ENCODE measurements around the gene CPA1.

The CPA1 gene

DNA sequence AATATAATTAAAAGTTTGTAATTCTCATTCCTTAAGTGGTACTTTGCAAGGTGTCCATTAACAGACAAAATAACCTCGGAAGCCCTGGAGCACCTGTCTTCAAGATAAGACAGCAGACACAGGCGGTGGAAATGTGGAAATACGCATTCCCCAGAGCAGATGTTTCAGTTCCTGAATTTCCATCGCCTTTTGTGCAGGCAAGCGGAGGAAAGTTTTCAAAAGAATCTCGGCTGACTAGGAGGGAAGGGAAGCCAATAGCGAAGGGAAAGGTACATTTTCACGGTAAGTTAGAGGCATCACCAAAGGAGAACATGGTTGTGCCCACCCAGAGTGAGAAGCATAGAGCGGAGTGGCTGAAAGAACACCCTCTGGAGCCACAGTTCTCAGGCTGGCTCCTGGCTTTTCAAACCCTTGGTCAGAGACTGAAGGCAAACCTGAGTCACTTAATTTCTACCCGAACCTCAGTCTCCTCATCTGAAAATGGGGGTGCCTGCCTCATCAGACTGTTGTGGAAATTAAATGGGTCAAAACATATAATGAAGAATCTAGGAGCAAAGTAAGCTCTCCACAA lies 13.6 kb downstream of the CPA1 start:
- Histone ChIP-seq H3K27me3 (ENCODE audit: control insufficient read depth, insufficient read depth, low read length) (no peaks in the 10 kb centered on the region), H3K4me1 (ENCODE audit: control insufficient read depth, low read depth, low read length) (peaks cover 10% of the 10 kb centered on the region), H3K36me3 (ENCODE audit: control insufficient read depth, low read depth, low read length) (no peaks in the 10 kb centered on the region), H3K9ac (ENCODE audit: low read length) (no peak overlapping the region), H3K27ac (ENCODE audit: low read length) (no peak overlapping the region), H3K4me3 (ENCODE audit: low read length) (no peak overlapping the region), H3K9me3 (ENCODE audit: control insufficient read depth, low read depth, low read length) (no peaks in the 10 kb centered on the region)

DNA sequence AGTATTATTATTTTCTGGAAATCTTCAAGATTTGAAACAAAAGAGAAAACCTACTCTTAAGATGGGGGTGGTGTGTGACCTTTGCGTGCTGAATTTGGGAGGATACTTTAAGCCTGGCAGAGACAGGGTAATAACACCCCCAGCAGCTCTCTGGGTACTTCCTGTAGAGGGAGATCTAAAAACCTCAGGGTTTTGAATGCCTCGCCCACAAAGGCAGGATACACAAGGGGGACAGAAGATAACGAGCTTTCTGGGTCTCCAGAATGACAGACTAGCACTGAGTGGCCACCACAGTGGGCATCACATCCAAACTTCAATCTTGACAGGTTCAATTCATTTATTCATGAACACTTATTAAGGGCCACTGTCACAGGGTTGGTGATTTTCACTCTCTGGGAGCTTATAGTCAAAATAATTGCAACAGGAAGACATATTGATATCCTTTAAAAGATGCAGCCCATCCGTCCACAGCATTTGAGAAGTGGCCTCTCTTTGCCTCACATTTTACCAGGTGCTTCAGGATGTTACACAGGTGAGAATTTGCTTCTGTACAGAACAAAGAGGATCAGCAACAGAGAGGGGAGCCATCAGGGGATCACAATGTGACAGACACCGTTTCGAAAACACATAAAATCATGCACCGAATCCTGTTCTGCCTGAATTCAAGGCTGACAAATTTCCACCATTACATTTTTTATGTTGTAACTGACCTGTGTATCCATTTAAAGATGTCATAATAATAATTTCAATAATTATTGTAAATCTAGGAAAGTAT lies 14.3 kb downstream of the CPA1 start:
- no peaks in the 10 kb centered on the region for H3K36me3 ChIP-seq (ENCODE audit: control insufficient read depth, low read depth, low read length)
- no peak overlapping the region for H3K27ac ChIP-seq (ENCODE audit: low read length)
- peaks cover 10% of the 10 kb centered on the region for H3K4me1 ChIP-seq (ENCODE audit: control insufficient read depth, low read depth, low read length)
- H3K9ac ChIP-seq (ENCODE audit: low read length): no peak overlapping the region
- H3K9me3 ChIP-seq (ENCODE audit: control insufficient read depth, low read depth, low read length): no peaks in the 10 kb centered on the region
- no peaks in the 10 kb centered on the region for H3K27me3 ChIP-seq (ENCODE audit: control insufficient read depth, insufficient read depth, low read length)
- H3K4me3 ChIP-seq (ENCODE audit: low read length): no peak overlapping the region

DNA sequence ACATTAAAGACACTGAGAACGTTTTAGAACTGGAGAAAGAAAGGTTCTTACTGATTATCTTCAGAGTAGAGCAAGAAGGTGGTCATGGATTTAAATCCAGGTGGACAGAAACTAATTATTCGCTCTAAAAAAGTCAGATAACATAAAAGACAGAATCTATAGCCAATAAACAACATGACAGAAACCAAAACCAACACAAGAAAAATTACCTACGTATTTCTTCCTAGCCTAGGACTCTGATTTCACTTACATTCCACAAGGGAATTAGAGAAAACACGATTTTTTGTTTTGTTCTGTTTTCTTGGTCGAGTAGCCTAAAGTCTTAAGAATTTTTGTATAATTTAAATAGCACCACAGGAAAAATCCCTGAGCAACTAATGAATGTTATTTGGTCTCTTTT lies 15.1 kb downstream of the CPA1 start:
- Histone ChIP-seq H3K27ac (ENCODE audit: low read length) (no peak overlapping the region), H3K36me3 (ENCODE audit: control insufficient read depth, low read depth, low read length) (no peaks in the 10 kb centered on the region), H3K9me3 (ENCODE audit: control insufficient read depth, low read depth, low read length) (no peaks in the 10 kb centered on the region), H3K9ac (ENCODE audit: low read length) (no peak overlapping the region), H3K4me1 (ENCODE audit: control insufficient read depth, low read depth, low read length) (peaks cover 10% of the 10 kb centered on the region), H3K27me3 (ENCODE audit: control insufficient read depth, insufficient read depth, low read length) (no peaks in the 10 kb centered on the region), H3K4me3 (ENCODE audit: low read length) (no peak overlapping the region)

DNA sequence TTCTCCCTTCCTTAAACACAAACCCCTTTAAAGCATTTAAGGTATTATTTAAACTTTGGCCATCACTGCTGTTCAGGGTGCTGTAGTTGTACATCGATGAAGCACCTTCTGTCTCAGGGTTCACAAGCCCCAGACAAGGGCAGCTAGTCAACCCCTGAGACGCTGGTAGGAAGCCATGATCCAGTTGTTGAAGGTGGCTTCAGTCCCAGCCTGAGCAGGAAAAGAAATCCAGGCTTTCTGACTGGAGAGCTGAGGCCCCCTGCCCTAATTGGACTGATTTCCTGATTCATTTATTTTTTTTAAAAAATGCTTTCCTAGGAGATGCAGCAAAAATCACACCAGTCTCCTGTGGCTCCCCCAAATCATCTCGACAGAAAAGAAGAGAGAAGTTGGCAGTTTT lies 15.8 kb downstream of the CPA1 start:
- Histone ChIP-seq H3K27me3 (ENCODE audit: control insufficient read depth, insufficient read depth, low read length) (no peaks in the 10 kb centered on the region), H3K27ac (ENCODE audit: low read length) (no peak overlapping the region), H3K4me3 (ENCODE audit: low read length) (no peak overlapping the region), H3K36me3 (ENCODE audit: control insufficient read depth, low read depth, low read length) (no peaks in the 10 kb centered on the region), H3K9me3 (ENCODE audit: control insufficient read depth, low read depth, low read length) (no peaks in the 10 kb centered on the region), H3K9ac (ENCODE audit: low read length) (no peak overlapping the region), H3K4me1 (ENCODE audit: control insufficient read depth, low read depth, low read length) (peaks cover 10% of the 10 kb centered on the region)

DNA sequence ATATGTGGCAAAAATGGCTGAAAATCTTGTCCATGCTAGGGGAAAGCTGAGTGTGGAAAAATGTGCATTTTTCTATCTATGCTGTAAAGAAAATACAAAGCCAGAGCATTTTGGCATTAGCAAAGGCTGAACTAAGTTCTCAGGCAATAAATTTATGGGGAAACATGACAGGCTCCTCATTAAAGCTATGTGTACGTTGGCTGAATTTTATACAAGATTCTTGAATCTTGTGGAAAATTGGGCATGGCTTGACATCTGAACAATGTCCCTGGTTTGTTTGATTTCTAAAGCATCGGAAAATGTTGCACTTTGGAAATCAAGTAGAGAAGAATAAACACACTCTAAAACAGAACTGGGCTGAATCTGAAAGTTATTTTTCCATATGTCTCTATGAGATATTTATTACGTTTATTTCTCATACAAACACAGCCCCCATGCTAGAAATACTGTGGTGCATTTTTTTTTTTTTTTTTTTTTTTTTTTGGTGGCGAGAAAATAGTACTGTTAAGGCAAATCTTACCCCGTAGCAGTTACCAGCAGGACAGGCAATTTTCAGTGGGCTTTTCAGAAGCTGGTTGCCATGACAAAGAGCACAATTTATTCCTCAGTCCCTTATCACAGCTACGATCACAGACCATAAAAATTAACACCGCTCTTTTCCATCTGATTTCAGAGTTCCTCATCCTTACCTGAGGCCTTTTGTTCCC lies 16.9 kb downstream of the CPA1 start:
- Histone ChIP-seq H3K9me3 (ENCODE audit: control insufficient read depth, low read depth, low read length) (no peaks in the 10 kb centered on the region), H3K9ac (ENCODE audit: low read length) (no peak overlapping the region), H3K36me3 (ENCODE audit: control insufficient read depth, low read depth, low read length) (no peaks in the 10 kb centered on the region), H3K27me3 (ENCODE audit: control insufficient read depth, insufficient read depth, low read length) (no peaks in the 10 kb centered on the region), H3K27ac (ENCODE audit: low read length) (no peak overlapping the region), H3K4me3 (ENCODE audit: low read length) (no peak overlapping the region), H3K4me1 (ENCODE audit: control insufficient read depth, low read depth, low read length) (peaks cover 10% of the 10 kb centered on the region)

DNA sequence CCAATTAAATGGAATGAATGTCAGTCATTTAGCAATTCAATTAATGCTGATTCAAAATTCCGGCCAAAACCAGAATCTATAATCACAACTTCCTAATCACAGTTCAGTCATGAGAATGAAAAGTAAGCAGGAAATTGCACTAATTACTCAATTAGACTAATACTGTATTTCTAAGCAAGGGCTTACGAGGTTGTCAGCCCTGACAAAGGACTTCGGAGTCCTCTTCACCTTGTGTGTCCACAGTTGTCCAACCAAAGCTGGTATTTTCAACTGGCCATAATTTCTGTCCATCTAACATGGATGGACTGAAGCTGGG lies 17.4 kb downstream of the CPA1 start:
- H3K4me1 ChIP-seq (ENCODE audit: control insufficient read depth, low read depth, low read length): peaks cover 10% of the 10 kb centered on the region
- H3K27ac ChIP-seq (ENCODE audit: low read length): no peak overlapping the region
- no peak overlapping the region for H3K9ac ChIP-seq (ENCODE audit: low read length)

DNA sequence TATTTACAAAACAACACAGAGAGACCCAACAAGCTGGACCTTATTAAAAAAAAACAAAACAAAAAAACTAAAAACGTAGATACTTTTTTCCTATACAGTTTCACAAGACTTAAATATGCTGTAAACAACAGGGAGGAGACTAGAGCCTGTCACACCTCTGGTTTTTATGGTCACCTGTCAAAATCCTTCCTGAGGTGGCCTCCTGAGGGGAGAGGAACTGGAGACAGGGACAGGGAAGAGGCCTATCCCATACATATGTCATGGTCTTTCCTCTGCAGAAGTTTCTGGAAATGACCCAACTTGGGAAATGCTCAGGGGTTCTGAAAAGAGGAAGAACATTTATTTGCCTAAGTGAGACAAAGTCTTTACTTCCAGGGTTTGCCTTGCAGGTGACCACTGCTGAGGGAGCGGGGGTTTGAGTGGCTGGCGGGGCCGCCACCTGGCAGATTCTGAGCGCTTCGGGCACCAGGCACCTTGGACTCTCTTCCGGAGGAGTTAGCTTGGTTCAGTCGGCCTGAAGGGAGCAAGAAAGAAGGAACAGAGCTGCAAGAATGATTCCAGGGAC lies 18.3 kb downstream of the CPA1 start:
- no peaks in the 10 kb centered on the region for H3K36me3 ChIP-seq (ENCODE audit: control insufficient read depth, low read depth, low read length)
- no peak overlapping the region for H3K27ac ChIP-seq (ENCODE audit: low read length)
- peaks cover 10% of the 10 kb centered on the region for H3K4me1 ChIP-seq (ENCODE audit: control insufficient read depth, low read depth, low read length)
- no peaks in the 10 kb centered on the region for H3K9me3 ChIP-seq (ENCODE audit: control insufficient read depth, low read depth, low read length)
- H3K4me3 ChIP-seq (ENCODE audit: low read length): no peak overlapping the region
- H3K27me3 ChIP-seq (ENCODE audit: control insufficient read depth, insufficient read depth, low read length): no peaks in the 10 kb centered on the region
- no peak overlapping the region for H3K9ac ChIP-seq (ENCODE audit: low read length)

More for the DNA sequence above, 17.4 kb downstream of the CPA1 start:
- Histone ChIP-seq H3K27me3 (ENCODE audit: control insufficient read depth, insufficient read depth, low read length) (no peaks in the 10 kb centered on the region), H3K36me3 (ENCODE audit: control insufficient read depth, low read depth, low read length) (no peaks in the 10 kb centered on the region), H3K9me3 (ENCODE audit: control insufficient read depth, low read depth, low read length) (no peaks in the 10 kb centered on the region), H3K4me3 (ENCODE audit: low read length) (no peak overlapping the region)

DNA sequence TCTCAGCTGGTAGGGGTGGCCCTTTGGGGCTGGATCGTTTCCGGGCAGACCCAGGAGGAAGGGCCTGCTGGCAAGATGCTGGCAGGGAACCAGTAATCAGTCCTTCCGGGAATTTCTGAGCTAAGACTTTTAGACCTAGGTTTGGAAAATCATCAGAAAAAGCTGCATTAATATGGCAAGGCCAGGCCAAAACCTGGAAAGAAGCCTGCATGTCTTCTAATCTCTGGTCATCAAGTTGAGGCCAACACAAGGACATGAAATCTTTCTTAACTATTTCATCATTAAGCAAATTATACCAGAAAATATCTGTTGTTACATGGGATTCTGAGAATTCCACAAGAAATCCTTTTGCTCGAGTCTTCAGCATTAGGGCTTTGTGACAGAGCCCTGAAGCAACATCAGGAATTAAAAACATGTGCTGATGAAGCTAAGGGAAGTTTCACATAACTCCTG lies 19.9 kb downstream of the CPA1 start:
- Histone ChIP-seq H3K9ac (ENCODE audit: low read length) (no peak overlapping the region), H3K36me3 (ENCODE audit: control insufficient read depth, low read depth, low read length) (no peaks in the 10 kb centered on the region)

DNA sequence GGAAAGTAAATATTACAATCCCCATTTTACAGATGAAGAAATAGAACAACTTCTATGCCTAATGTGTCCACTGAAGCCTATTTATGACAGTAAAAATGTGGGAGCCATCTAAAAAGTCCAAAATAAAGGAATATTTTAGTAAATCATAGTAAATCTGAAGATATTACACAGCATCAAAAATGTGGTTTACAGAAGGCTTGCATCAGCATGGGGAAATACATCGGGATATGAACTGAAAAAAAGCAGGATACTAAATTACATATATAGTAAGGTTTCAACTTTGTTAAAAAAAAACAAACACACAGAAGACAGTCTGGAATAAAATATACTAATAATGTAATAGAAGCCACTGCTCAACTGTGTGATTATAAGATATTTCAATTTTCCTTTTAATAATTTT lies 20.8 kb downstream of the CPA1 start:
- no peak overlapping the region for H3K27ac ChIP-seq (ENCODE audit: low read length)
- H3K36me3 ChIP-seq (ENCODE audit: control insufficient read depth, low read depth, low read length): no peaks in the 10 kb centered on the region
- H3K4me1 ChIP-seq (ENCODE audit: control insufficient read depth, low read depth, low read length): peaks cover under 1% of the 10 kb centered on the region
- H3K4me3 ChIP-seq (ENCODE audit: low read length): no peak overlapping the region
- no peak overlapping the region for H3K9ac ChIP-seq (ENCODE audit: low read length)
- no peaks in the 10 kb centered on the region for H3K9me3 ChIP-seq (ENCODE audit: control insufficient read depth, low read depth, low read length)
- no peaks in the 10 kb centered on the region for H3K27me3 ChIP-seq (ENCODE audit: control insufficient read depth, insufficient read depth, low read length)

More for the DNA sequence above, 19.9 kb downstream of the CPA1 start:
- Histone ChIP-seq H3K27ac (ENCODE audit: low read length) (no peak overlapping the region), H3K4me1 (ENCODE audit: control insufficient read depth, low read depth, low read length) (peaks cover 8% of the 10 kb centered on the region), H3K4me3 (ENCODE audit: low read length) (no peak overlapping the region), H3K27me3 (ENCODE audit: control insufficient read depth, insufficient read depth, low read length) (no peaks in the 10 kb centered on the region), H3K9me3 (ENCODE audit: control insufficient read depth, low read depth, low read length) (no peaks in the 10 kb centered on the region)

DNA sequence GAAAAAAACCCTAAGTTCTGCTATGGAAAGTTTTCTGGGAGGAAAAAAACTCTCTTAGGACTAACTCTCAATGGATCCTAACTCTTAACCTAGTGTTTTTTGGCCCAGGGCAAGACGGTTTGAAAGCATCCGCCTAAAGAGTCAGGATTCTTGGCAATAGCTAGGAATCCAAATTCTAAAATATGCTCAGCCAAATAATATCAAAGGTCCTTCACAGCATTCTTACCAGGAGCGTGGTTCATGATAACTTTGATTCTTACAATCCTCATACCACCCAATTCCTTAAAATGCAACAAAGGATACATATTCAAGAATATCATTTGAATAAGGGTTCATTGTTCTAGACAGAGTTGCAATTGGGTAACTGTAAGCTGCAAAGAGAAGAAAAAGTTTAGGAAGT lies 21.3 kb downstream of the CPA1 start:
- Histone ChIP-seq H3K27me3 (ENCODE audit: control insufficient read depth, insufficient read depth, low read length) (no peaks in the 10 kb centered on the region), H3K9me3 (ENCODE audit: control insufficient read depth, low read depth, low read length) (no peaks in the 10 kb centered on the region), H3K36me3 (ENCODE audit: control insufficient read depth, low read depth, low read length) (no peaks in the 10 kb centered on the region), H3K4me3 (ENCODE audit: low read length) (no peak overlapping the region), H3K4me1 (ENCODE audit: control insufficient read depth, low read depth, low read length) (no peaks in the 10 kb centered on the region), H3K27ac (ENCODE audit: low read length) (no peak overlapping the region), H3K9ac (ENCODE audit: low read length) (no peak overlapping the region)

DNA sequence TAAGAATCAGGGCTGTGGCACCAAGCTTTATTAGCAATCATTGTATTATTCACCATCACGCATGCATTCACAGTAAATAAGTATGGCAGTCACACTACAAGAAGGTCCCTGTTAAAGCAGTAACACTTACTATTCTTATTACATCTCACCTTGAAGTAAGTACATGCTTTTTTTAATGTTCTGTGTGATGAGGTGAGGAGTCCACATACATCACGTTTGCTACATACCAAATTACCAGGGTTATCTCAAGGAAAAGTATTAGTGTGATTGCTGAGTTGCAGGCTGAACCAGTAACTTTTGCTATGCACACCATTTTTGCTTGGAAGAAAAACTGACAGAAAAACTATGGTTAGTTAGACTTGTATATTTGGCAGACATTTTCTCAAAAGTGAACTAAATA lies 24.7 kb downstream of the CPA1 start:
- Histone ChIP-seq H3K36me3 (ENCODE audit: control insufficient read depth, low read depth, low read length) (no peaks in the 10 kb centered on the region), H3K4me1 (ENCODE audit: control insufficient read depth, low read depth, low read length) (no peaks in the 10 kb centered on the region)

More for the DNA sequence above, 24.7 kb downstream of the CPA1 start:
- no peaks in the 10 kb centered on the region for H3K27me3 ChIP-seq (ENCODE audit: control insufficient read depth, insufficient read depth, low read length)
- H3K9me3 ChIP-seq (ENCODE audit: control insufficient read depth, low read depth, low read length): no peaks in the 10 kb centered on the region
- no peak overlapping the region for H3K27ac ChIP-seq (ENCODE audit: low read length)
- no peak overlapping the region for H3K4me3 ChIP-seq (ENCODE audit: low read length)
- H3K9ac ChIP-seq (ENCODE audit: low read length): no peak overlapping the region

All from iPS-18a (cell line).